Progenitor cell of endocrine pancreas (in vitro differentiated cells): Measurements from ENCODE around the gene IFNA13. TPM values are rescaled to one million over a fixed set of nuclear protein-coding genes. Genes with fewer than 3 reads are reported as not detected.

Experiments
- DNase-seq: peaks from one replicate; pipeline ENCODE4 v3.0.0; 2021; ENCODE audit warnings: low spot score; ENCODE audit not compliant: unreplicated experiment
- H3K27ac Mint-ChIP-seq: 2 replicates; pipeline ENCODE4 v1.8.0; 2021; ENCODE audit warnings: mild to moderate bottlenecking, moderate library complexity, mixed read lengths
- H3K27me3 Mint-ChIP-seq: 2 replicates; pipeline ENCODE4 v1.8.0; 2021; ENCODE audit warnings: mixed read lengths
- H3K36me3 Mint-ChIP-seq: 2 replicates; pipeline ENCODE4 v1.8.0; 2022; ENCODE audit warnings: mixed read lengths; ENCODE audit not compliant: insufficient read depth
- H3K4me1 Mint-ChIP-seq: 2 replicates; pipeline ENCODE4 v1.8.0; 2021; ENCODE audit warnings: low read depth, mixed read lengths
- H3K4me3 Mint-ChIP-seq: 2 replicates; pipeline ENCODE4 v1.8.0; 2021; ENCODE audit warnings: low read depth, mild to moderate bottlenecking, moderate library complexity, mixed read lengths
- H3K9me3 Mint-ChIP-seq: 2 replicates; pipeline ENCODE4 v1.8.0; 2021; ENCODE audit warnings: low read depth, mixed read lengths
- total RNA-seq: library from RNA; stranded (reverse); gene quantifications from 2 replicates; pipeline ENCODE4 v1.2.1, GENCODE V29; 2021
- TF ChIP-seq, protein P1 (sequence below): fragments of 200-600 bp; sonication (generic); IDR thresholded peaks from one replicate; pipeline ENCODE4 v1.5.0; 2021; ENCODE audit warnings: antibody characterized with exemption, mild to moderate bottlenecking; ENCODE audit not compliant: unreplicated experiment

The IFNA13 gene
- total RNA-seq, 1 donor from 2014 or later = not detected

GRCh38 chr9:21412107-21412506, 44.2 kb upstream of the IFNA13 start:
- Mint-ChIP-seq H3K27ac (no peak overlapping the region), H3K27me3 (peaks cover 8% of the 10 kb centered on the region), H3K9me3 (no peaks in the 10 kb centered on the region), H3K4me1 (no peaks in the 10 kb centered on the region), H3K4me3 (no peak overlapping the region), H3K36me3 (no peaks in the 10 kb centered on the region)
- no peak for DNase-seq
- TF ChIP-seq, protein P1, sequence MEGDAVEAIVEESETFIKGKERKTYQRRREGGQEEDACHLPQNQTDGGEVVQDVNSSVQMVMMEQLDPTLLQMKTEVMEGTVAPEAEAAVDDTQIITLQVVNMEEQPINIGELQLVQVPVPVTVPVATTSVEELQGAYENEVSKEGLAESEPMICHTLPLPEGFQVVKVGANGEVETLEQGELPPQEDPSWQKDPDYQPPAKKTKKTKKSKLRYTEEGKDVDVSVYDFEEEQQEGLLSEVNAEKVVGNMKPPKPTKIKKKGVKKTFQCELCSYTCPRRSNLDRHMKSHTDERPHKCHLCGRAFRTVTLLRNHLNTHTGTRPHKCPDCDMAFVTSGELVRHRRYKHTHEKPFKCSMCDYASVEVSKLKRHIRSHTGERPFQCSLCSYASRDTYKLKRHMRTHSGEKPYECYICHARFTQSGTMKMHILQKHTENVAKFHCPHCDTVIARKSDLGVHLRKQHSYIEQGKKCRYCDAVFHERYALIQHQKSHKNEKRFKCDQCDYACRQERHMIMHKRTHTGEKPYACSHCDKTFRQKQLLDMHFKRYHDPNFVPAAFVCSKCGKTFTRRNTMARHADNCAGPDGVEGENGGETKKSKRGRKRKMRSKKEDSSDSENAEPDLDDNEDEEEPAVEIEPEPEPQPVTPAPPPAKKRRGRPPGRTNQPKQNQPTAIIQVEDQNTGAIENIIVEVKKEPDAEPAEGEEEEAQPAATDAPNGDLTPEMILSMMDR = no peak

DNA sequence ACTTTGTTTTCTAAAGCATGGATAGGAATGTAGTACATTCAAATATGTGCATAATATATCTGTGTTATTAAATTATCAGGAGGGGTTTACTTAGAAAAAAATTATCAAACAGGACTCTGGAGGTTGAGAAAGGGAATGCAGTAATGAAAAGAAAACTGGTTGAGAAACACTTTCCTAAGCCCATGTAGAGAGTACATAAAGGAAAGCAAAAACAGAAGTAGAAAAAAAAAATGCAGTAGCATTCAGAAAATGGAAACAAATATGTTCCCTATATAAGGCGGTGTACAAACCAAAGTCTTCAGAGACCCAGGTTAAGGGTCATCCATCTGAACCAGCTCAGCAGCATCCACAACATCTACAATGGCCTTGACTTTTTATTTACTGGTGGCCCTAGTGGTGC, 41.0 kb upstream of the IFNA13 start, which contains the start of gene IFNA8:
Gene IFNA8 (plus strand): TSS at position 301 of the 400 bp plus-strand sequence. CDS start 60 bp downstream, at position 361.
- TF ChIP-seq, protein P1 = no peak
- no peaks in the 10 kb centered on the region for H3K4me1 Mint-ChIP-seq
- H3K4me3 Mint-ChIP-seq = no peak within 1 kb of the TSS
- no peak for DNase-seq
- H3K27ac Mint-ChIP-seq = no peak within 1 kb of the TSS
- no peaks in the 10 kb centered on the region for H3K36me3 Mint-ChIP-seq
- no peaks in the 10 kb centered on the region for H3K9me3 Mint-ChIP-seq
- H3K27me3 Mint-ChIP-seq = peaks cover 21% of the 10 kb centered on the region

DNA sequence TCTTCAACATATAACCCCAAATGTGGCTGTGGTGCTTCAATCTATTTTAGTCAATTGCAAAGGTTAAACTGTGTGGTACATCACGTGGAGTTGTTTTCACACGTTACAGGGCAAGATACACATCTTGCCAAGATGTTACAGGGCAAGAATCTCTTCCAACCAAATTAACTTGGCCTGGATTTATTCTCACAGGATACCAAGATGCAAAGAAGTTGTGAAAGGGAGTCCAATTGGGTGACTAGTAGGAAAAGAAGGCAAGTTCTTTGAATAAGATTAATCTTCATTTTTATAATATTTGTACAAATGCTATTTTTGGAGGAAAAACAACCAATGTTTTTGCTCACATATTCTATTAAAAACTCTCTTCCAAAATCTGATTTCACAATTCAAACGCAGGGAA, 36.3 kb upstream of the IFNA13 start:
- Mint-ChIP-seq H3K27ac (no peak overlapping the region), H3K27me3 (peaks cover 41% of the 10 kb centered on the region)
- TF ChIP-seq, protein P1 = no peak

GRCh38 chr9:21402386-21403251, 34.8 kb upstream of the IFNA13 start:
- Mint-ChIP-seq H3K4me3 (peak overlapping the region; percentile 76), H3K9me3 (no peaks in the 10 kb centered on the region), H3K4me1 (peaks cover 4% of the 10 kb centered on the region), H3K27ac (no peak overlapping the region), H3K36me3 (no peaks in the 10 kb centered on the region), H3K27me3 (peaks cover 57% of the 10 kb centered on the region)
- DNase-seq = no peak
- TF ChIP-seq, protein P1 = peak; percentile 32

More for the DNA sequence above, 36.3 kb upstream of the IFNA13 start:
- Mint-ChIP-seq H3K9me3 (no peaks in the 10 kb centered on the region), H3K4me1 (peaks cover 4% of the 10 kb centered on the region), H3K4me3 (no peak overlapping the region), H3K36me3 (no peaks in the 10 kb centered on the region)
- no peak for DNase-seq

GRCh38 chr9:21399956-21400355, 32.1 kb upstream of the IFNA13 start:
- no peak overlapping the region for H3K4me3 Mint-ChIP-seq
- TF ChIP-seq, protein P1 = no peak
- DNase-seq = no peak
- no peak overlapping the region for H3K27ac Mint-ChIP-seq
- peaks cover 67% of the 10 kb centered on the region for H3K27me3 Mint-ChIP-seq
- peaks cover 6% of the 10 kb centered on the region for H3K4me1 Mint-ChIP-seq
- H3K36me3 Mint-ChIP-seq = no peaks in the 10 kb centered on the region
- H3K9me3 Mint-ChIP-seq = no peaks in the 10 kb centered on the region
